Dedifferentiated amniotic fluid mesenchymal stem cell (primary cell): ENCODE results near the gene PLEKHM3.
"Not testable (repeated sequence)": the region's sequence is repeated elsewhere in the genome, so short reads cannot be mapped to it uniquely, and the experiment has no call there.

Source experiments
- DNase-seq: peaks from one replicate; pipeline ENCODE4 v3.0.0-alpha.2; 2016; ENCODE audit errors: extremely low spot score

The PLEKHM3 gene

GRCh38 chr2:207950063-207950760 lies 75.1 kb downstream of the PLEKHM3 start:
- no peak for DNase-seq

DNA sequence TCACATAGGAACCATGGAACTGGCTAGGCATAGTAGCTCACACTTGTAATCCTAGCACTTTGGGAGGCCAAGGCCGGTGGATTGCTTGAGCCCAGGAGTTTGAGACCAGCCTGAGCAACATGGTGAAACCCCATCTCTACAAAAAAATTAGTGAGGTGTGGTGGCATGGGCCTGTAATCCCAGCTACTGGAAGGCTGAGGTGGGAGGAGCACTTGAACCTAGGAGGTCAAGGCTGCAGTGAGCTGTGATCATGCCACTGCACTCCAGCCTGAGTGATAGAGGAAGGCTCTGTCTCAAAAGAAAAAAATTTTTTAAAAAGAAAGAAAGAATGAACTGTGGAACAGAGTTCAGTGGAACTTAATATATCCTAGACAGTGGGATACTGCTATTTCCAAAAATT lies 76.1 kb downstream of the PLEKHM3 start:
- DNase-seq: not testable (repeated sequence)

- no peak for DNase-seq
Measured at GRCh38 chr2:207944979-207945600, 80.2 kb downstream of the PLEKHM3 start.

- no peak for DNase-seq
Measured at GRCh38 chr2:207944334-207944733, 81.0 kb downstream of the PLEKHM3 start.

DNA sequence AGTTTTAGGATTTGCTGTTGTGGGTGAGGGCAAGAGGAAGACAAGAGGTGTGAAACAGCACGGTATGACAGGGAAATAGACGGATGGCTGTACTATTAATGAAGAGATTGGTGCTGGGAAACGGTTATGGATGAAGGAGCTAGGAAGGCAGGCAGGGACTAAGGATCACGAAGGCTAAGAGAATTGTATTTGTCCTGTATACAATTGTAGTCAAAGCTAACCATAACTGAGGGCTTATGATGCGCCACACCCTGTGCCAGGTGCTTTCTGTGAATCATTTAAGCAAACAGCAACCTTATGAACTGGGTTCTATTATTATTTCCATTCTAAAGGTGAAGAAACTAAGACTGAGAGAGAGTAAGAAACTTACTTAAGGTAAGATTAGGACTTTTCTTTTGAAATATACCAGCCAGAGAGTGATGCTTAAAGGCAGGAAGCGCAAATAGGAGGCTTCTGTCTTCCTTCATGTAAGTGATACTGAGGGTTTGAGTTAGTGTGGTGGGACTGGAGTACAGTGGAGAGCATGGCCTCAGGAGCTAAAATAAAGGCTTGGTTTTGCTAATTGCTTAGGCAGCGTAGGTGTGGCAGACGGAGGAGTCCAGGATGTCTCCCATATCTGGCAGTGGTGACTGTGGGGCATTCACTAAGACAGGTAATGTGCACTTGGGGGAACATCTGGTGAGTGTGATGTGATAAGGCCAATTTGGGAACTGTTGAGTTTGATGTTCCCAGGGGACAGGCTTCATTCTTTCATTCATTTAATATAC lies 85.8 kb downstream of the PLEKHM3 start:
- DNase-seq: no peak

DNA sequence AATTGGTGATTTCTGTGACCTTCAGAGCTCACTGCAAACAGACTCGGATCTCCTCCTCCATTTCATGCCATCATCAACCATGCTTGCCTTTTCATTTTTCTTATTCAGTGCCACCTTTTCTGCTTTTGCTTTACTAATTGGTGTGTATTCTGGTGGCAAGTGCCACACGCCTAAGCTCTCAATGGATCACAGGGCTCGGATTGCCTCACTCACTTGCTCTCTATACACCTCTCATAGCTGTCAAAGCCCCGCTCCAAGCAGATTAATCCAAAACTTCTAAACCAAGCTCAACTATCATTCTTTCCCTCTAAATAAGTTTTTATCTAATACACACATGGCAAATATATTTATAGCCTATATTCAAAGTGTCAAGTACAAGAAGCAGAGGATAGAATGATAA lies 86.4 kb downstream of the PLEKHM3 start:
- no peak for DNase-seq

DNA sequence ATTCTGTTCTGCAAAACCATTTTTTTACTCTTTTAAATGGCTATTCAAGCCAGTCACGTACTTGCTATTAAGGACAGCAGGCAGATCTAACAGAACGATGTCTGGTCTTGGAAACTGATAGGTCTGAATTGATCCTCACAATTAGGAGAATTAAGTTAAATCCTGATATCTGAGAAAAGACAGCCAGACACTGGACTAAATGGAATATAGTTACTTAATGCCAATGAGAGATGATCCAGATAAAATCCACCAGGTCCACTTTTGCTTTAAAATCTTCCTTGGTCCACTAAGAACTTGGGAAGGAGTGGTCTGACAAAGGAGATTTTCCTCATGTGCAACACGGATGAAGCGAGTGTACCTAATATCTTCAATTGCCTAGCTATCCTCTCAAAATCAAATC lies 86.9 kb downstream of the PLEKHM3 start:
- no peak for DNase-seq

DNA sequence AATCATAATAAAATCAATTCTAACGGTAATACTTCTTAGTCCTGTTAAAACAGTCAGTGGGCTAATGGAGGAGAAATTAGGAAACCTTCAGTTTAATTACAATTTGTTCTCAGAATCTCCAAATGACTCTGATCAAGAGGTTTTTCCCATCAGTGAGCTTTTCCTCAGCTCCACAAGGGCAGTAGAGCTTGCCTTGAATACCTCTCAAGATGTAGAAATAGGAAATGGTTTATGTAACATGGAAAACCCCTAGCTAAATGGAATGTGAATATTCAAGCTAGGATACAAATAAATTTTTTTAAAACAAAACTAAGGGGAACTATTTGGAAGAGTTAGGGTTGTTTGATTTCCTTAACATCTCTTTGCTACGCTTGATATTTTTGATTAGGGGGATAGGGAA lies 87.5 kb downstream of the PLEKHM3 start:
- DNase-seq: no peak

DNA sequence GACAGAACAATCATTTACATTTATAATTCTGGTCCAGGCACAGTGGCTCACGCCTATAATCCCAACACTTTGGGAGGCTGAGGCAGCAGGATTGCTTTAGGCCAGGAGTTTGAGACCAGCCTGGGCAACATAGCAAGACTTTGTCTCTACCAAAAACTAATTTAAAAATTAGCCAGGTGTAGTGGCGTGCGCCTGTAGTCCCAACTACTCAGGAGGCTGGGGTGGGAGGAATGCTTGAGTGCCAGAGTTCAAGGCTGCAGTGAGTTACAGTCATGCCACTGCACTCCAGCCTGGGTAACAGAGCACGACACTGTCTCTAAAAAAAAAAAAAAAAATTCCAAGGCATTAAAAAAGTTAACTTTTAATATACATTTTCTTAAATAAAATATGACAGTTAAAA lies 88.1 kb downstream of the PLEKHM3 start:
- no peak for DNase-seq

- DNase-seq: no peak
Measured at GRCh38 chr2:207936380-207936779, 88.9 kb downstream of the PLEKHM3 start.

DNA sequence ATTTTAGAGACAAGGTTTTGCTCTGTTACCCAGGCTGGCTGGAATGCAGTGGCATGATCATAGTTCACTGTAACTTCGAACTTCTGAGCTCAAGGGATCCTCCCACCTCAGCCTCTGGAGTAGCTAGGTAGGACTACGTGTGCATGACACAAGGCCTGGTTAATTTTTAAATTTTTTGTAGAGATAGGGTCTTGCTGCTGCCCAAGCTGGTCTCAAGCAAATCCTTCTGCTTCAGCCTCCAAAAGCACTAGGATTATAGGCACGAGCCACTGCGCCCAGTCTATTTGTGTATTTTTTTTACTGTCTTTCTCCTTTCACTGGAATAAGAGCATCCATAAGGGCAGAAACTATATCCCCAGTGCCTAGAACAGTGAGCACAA lies 89.3 kb downstream of the PLEKHM3 start:
- no peak for DNase-seq

DNA sequence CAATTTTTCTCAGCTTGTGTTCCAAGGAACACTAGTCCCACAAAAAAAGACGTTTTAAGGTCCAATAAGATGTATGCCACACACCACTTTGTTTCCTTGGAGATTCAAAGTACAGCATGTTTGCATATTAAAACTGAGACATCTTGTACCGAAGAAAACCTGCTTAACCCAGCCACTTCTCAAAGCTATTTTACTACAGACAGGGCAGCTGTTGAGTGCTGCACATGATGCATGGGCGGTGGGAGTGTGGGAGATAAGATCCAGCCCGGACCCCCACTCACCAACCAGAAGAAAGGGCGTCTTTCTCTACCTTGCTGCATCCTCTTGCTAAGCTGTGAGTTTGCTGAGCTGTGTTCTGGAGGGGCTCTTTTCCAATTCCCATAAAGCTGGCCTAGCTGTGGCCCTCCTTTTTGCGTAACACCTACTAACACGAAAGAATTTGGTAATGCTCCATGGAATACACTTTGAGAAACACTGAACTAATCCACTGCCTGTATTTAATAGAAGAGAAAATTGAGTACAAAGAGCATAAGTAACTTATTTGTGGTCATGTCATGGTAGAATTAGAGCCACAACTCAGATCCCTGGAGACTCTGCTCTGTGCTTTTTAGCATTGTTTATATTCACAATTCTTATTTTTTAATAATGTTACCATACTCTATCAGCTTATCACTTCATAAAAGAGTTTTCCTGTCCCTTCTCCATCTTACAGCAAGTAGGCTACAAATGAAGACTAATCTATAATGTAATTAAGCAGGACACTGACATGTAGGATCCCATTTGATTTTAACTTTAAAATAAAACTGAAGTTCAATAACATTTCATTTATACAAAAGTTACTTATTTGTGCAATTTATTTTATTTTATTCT lies 90.0 kb downstream of the PLEKHM3 start:
- DNase-seq: no peak

DNA sequence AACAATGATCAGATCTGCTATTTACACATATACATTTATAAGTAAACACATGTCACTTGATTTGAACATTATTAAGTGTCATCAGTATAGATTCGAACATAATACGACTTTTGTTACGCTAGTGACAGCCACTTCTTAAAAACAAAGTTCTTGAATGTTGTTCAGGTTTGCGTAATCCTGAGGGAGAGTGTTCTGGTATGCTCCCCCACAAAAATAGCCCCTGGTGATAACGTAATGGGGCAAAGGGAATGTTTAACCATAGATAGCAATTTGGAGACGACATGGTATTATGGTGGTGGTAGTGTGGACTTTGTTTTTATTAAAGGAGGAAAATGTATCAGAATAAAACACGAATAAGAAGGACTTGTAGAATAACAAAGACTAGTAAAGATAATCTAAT lies 90.6 kb downstream of the PLEKHM3 start:
- DNase-seq: no peak

DNA sequence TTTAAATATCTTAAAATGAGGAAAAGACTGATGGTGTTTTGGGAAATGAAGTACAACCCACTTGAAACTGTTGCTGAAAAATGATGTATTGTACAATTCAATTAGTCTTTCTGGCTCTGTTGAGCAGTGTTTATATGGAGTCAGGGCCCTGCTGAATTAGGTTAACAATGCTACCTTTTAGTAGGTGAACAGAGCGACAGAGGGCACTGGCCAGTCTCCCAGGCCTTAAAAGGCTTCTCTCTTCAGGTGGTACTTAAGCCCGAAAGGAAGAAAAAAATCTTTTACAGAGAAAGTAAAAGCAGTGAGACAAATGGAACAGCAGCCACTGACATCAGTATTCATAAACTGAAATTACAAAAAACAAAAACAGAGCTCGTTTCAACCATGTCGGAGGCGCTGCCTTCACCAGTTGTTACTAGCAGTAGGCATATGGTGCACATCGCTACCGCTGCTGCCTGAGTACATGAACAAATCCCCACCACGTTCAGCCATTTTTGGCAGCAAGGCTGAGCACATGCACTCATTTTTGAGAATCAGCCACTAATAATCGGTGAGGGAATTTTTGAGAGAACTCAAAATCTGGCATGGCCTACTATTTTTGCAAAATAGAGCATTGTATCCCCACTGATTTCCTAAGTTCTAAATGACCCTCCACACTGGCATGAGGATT lies 91.8 kb downstream of the PLEKHM3 start:
- no peak for DNase-seq

DNA sequence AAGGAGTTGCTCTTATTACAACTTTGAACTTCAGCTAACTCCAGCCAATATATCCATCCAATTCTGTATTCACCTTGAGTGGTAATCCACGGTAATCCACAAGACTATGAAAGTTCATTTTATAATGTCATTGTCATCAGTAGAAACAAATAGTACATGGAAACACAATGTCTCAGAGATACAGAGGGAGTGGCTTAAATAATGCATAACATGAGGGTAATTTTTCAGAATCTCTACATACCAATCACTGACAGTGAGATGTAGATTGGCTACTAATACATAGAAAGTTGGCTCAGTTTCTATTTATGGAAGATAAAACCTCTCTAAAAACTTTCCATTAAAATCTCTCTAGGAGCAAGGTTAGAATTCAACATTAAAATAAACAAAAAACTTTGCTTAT lies 93.2 kb downstream of the PLEKHM3 start:
- DNase-seq: no peak

DNA sequence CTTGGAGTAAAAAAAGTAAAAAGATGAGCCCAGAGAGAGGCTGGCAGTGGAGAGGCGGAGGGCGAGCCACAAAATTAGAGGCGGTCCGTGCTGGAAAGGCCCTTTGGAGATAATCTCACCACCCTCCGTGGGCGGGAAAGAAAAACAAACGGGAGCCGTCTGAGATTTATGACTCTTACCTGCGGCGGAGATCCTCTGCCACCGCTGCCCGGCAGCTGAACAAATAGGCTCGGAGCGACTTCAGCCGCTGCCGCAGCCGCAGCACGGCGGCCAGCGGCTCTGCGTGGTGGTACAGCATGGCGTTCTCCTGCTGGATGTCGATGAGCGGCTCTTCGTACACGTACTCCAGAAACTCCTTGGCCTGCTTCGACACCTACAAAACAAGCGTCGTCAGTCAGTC lies 94.6 kb downstream of the PLEKHM3 start:
- DNase-seq: no peak

DNA sequence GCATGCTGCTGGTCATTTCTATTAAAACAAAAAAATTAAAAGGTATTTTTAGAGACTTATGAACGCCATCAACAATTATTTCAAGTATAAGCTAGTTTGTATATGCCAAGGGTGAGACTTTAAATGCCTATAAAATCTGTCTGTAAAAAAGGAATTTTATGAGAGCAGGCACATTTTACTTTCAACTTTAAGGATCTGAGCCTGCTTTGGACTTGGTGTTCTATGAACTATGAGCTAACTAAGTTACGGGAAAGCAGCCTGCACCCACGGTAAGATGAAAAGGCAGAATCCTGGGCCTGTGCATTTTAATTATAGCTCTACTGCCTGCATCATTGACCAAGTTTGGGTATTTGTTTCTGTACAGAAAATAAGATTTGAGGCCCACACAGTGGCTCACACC lies 95.4 kb downstream of the PLEKHM3 start:
- DNase-seq: no peak

DNA sequence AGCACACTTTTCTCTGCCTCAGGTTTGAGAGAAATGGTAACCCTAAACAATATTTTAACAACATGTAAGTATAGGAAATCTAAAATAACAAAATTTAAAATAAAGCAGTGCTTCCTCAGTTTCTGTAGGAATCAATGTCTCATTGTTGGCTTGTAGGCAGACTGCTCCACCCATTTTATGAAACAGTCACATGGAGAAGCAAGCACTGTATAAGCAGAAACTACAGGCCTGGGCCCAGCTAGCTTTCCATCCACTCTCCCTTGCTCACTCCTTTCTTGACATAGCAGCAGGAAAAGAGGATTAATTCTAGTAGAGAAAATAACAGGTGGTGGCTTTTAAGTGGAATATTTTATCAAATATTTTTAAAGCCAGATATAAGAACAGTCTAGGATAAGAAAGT lies 97.2 kb downstream of the PLEKHM3 start:
- DNase-seq: no peak

DNA sequence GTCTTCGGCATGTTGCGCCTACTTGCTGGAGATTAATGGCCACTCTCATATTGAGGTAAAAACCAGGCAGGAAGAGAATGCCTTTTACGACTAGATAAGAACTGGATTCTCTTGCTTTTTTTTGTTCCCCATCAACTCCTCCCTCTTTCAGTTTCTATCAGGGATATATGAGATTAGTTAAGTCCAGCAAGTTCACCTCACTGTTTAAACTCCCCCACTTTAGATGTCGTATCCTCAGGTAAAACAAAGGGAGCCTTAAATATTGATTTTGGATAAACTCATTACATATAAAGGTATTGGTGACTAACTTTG lies 98.4 kb downstream of the PLEKHM3 start:
- DNase-seq: no peak

GRCh38 chr2:207926133-207926988 lies 99.0 kb downstream of the PLEKHM3 start:
- peak; percentile 34 for DNase-seq

GRCh38 chr2:207925601-207926000 lies 99.7 kb downstream of the PLEKHM3 start:
- no peak for DNase-seq
